Ishikawa (cell line): ENCODE data around the gene TSC22D3.

Experiments
- FOXM1 ChIP-seq: IDR thresholded peaks from 2 replicates; pipeline ENCODE4 v1.6.1; 2012; ENCODE audit warnings: low read depth, borderline replicate concordance
- REST ChIP-seq: IDR thresholded peaks from 2 replicates; pipeline ENCODE4 v1.6.1; 2012; ENCODE audit warnings: low read depth, mild to moderate bottlenecking
- TAF1 ChIP-seq: IDR thresholded peaks from 2 replicates; pipeline ENCODE4 v1.6.1; 2012; ENCODE audit warnings: low read depth, mild to moderate bottlenecking
- USF1 ChIP-seq: IDR thresholded peaks from 2 replicates; pipeline ENCODE4 v1.6.1; 2012

DNA sequence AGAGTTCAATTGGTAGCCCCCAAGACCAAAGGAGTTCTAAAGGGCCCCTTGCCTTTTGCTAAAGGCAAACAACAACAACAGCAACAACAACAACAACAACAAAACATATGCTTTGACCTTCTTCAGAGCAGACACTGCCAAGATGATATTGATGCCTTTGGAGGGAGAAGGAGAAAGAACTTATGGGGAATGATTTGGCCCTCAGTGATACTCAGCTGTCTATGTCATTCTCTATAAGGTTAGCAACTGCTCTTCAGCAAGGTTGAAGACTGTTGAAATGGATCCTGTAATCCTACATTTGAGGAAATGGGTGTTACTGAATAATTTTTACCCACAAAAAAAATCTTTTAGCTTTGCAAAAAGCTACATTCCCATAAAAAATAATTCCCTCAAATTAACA is 74.8 kb downstream of the TSC22D3 start:
- TF ChIP-seq TAF1 (no peak), USF1 (no peak), REST (no peak), FOXM1 (no peak)
